HepG2 (cell line): ENCODE results near the gene ERICH6. TPM values are rescaled to one million over a fixed set of nuclear protein-coding genes. Genes with fewer than 3 reads are reported as not detected.

ENCODE experiments used
- CREBL2 ChIP-seq: sonication (generic); formaldehyde crosslinking; IDR thresholded peaks from 2 replicates; pipeline ENCODE4 v1.8.1; 2023; ENCODE audit warnings: missing genetic modification reagents, mild to moderate bottlenecking, borderline replicate concordance
- LBX2 ChIP-seq: sonication (generic); formaldehyde crosslinking; IDR thresholded peaks from 2 replicates; pipeline ENCODE4 v1.5.0; 2020; ENCODE audit warnings: missing genetic modification reagents, mild to moderate bottlenecking, borderline replicate concordance
- MBD4 ChIP-seq: IDR thresholded peaks from 2 replicates; pipeline ENCODE4 v1.6.1; 2012; ENCODE audit warnings: low read length, inconsistent platforms, borderline replicate concordance
- PLSCR1 ChIP-seq: sonication (generic); formaldehyde crosslinking; IDR thresholded peaks from 2 replicates; pipeline ENCODE4 v1.5.0; 2020; ENCODE audit warnings: missing genetic modification reagents, mild to moderate bottlenecking, borderline replicate concordance
- REST ChIP-seq, 2 experiments: IDR thresholded peaks; 2 replicates each; pipeline ENCODE4 v1.6.1; 2011 to 2012; ENCODE audit warnings: low read length in 2 of 2, borderline replicate concordance in 1 of 2, low read depth in 1 of 2, mild to moderate bottlenecking in 1 of 2, moderate library complexity in 1 of 2
- SNAPC5 ChIP-seq: sonication (generic); formaldehyde crosslinking; IDR thresholded peaks from 2 replicates; pipeline ENCODE4 v1.8.1; 2023; ENCODE audit warnings: mild to moderate bottlenecking, missing genetic modification reagents, borderline replicate concordance
- TBX2 ChIP-seq: sonication (generic); formaldehyde crosslinking; IDR thresholded peaks from 2 replicates; pipeline ENCODE4 v1.5.0; 2020; ENCODE audit warnings: missing genetic modification reagents, mild to moderate bottlenecking, borderline replicate concordance
- THAP9 ChIP-seq: sonication (generic); formaldehyde crosslinking; IDR thresholded peaks from 2 replicates; pipeline ENCODE4; 2020; ENCODE audit warnings: missing genetic modification reagents, mild to moderate bottlenecking, borderline replicate concordance
- TP53 ChIP-seq: sonication (generic); formaldehyde crosslinking; conservative IDR thresholded peaks from 2 replicates; pipeline ENCODE4 v1.4.0; 2020; ENCODE audit warnings: missing genetic modification reagents
- ZBED4 ChIP-seq: sonication (generic); formaldehyde crosslinking; IDR thresholded peaks from 2 replicates; pipeline ENCODE4 v1.4.0; 2020; ENCODE audit warnings: missing genetic modification reagents, borderline replicate concordance
- ZNF607 ChIP-seq: sonication (generic); formaldehyde crosslinking; IDR thresholded peaks from 2 replicates; pipeline ENCODE4 v1.5.1; 2020; ENCODE audit warnings: missing genetic modification reagents, mild to moderate bottlenecking, borderline replicate concordance
- polyA plus RNA-seq, 8 experiments: library from polyadenylated mRNA; depleted of rRNA in 3 of 8; stranded (reverse) in 7 of 8; unstranded in 1 of 8; fragments of >200 nt; fragmentation: Illumina TruSeq in 4 of 8; extraction: Trizol in 4 of 8; gene quantifications; 2 replicates each; pipeline versions ENCODE4 v1.2.1 to v1.2.3, GENCODE V29; 2011 to 2016; ENCODE audit warnings: low read depth in 4 of 8, missing spikeins in 1 of 8, mixed read lengths in 1 of 8; ENCODE audit not compliant: insufficient read depth in 1 of 8
- total RNA-seq, 5 experiments: library from RNA; depleted of rRNA; stranded (reverse); fragments of >200 nt; fragmentation: Illumina TruSeq; extraction: Trizol; gene quantifications; 2 replicates each; pipeline ENCODE4 v1.2.3, GENCODE V29; 2016; ENCODE audit warnings: low read depth in 1 of 5

ERICH6 gene
- total and polyA plus RNA-seq, 2 of the 13 experiments (the other 11 are each of a cell fraction or from before 2014, with no cell fraction given): 0.03 TPM; not detected in 1

GRCh38 chr3:150736903-150737832 is 33.4 kb upstream of the ERICH6 start (continued):
- TF ChIP-seq REST (IDR thresholded peaks at IDR 0.05; ENCODE audit: borderline replicate concordance in 1 of 2, low read depth in 1 of 2, low read length in 2 of 2) (peak in 1 of 2 experiments; percentile 62; a peak in 1 of 4 replicates), MBD4 (peak; percentile 25; the same call in 1 of the 2 replicates), THAP9 (no peak), ZBED4 (CRISPR knock-in tag) (peak; percentile 76; the same call in 1 of the 2 replicates), SNAPC5 (no peak), CREBL2 (CRISPR knock-in tag) (no peak), PLSCR1 (no peak), TP53 (no peak), ZNF607 (CRISPR knock-in tag) (peak; percentile 58; the same call in 1 of the 2 replicates), TBX2 (peak; percentile 94), LBX2 (no peak)
